GM18519 (cell line): Measurements from ENCODE around the gene RSRC2.
"Not testable (repeated sequence)": the region's sequence is repeated elsewhere in the genome, so short reads cannot be mapped to it uniquely, and the experiment has no call there.

Experiments used
- ATAC-seq: cut with Tn5 transposase; IDR thresholded peaks from one replicate; pipeline ENCODE4 v1.9.1; 2021; ENCODE audit warnings: mild to moderate bottlenecking, moderate library complexity; ENCODE audit not compliant: unreplicated experiment, low FRiP score

Gene RSRC2

GRCh38 chr12:122520676-122521075 lies 6.1 kb downstream of the RSRC2 start:
- ATAC-seq = no peak

GRCh38 chr12:122519418-122519817 lies 7.3 kb downstream of the RSRC2 start:
- ATAC-seq = no peak

- no peak for ATAC-seq
Measured at GRCh38 chr12:122518908-122519307, 7.8 kb downstream of the RSRC2 start.

GRCh38 chr12:122517877-122518276 lies 8.9 kb downstream of the RSRC2 start:
- ATAC-seq = no peak

- no peak for ATAC-seq
Measured at GRCh38 chr12:122516544-122517361, 10.0 kb downstream of the RSRC2 start.

- ATAC-seq = no peak
Measured at GRCh38 chr12:122515275-122515674, 11.5 kb downstream of the RSRC2 start.

- no peak for ATAC-seq
Measured at GRCh38 chr12:122513660-122514059, 13.1 kb downstream of the RSRC2 start.

GRCh38 chr12:122513028-122513427 lies 13.7 kb downstream of the RSRC2 start:
- not testable (repeated sequence) for ATAC-seq

- no peak for ATAC-seq
Measured at GRCh38 chr12:122508163-122508562, 18.6 kb downstream of the RSRC2 start.

GRCh38 chr12:122506393-122506938 lies 20.3 kb downstream of the RSRC2 start:
- no peak for ATAC-seq

- no peak for ATAC-seq
Measured at GRCh38 chr12:122505419-122506051, 21.2 kb downstream of the RSRC2 start.

- ATAC-seq = no peak
Measured at GRCh38 chr12:122503783-122504590, 22.7 kb downstream of the RSRC2 start.

- ATAC-seq = no peak
Measured at GRCh38 chr12:122503147-122503751, 23.5 kb downstream of the RSRC2 start.

GRCh38 chr12:122501489-122501989 lies 25.2 kb downstream of the RSRC2 start:
- no peak for ATAC-seq

- ATAC-seq = peak; percentile 83
Measured at GRCh38 chr12:122500685-122501488, 25.8 kb downstream of the RSRC2 start, which contains the start of gene ZCCHC8. Gene ZCCHC8 (minus strand): TSS chr12:122500932. CDS start chr12:122500840, 92 bp downstream.

- no peak for ATAC-seq
Measured at GRCh38 chr12:122499991-122500684, 26.6 kb downstream of the RSRC2 start.

GRCh38 chr12:122495258-122495657 lies 31.5 kb downstream of the RSRC2 start:
- no peak for ATAC-seq

GRCh38 chr12:122493222-122493621 lies 33.5 kb downstream of the RSRC2 start:
- ATAC-seq = not testable (repeated sequence)

- ATAC-seq = no peak
Measured at GRCh38 chr12:122491991-122492390, 34.7 kb downstream of the RSRC2 start.
